Measurements from ENCODE around the gene DDIT3.

Gene DDIT3

GRCh38 chr12:57560516-57560915, 40.2 kb upstream of the DDIT3 start:
- no peak for DNase-seq (ENCODE audit: low read depth)
- no peak overlapping the region for H3K4me3 ChIP-seq (ENCODE audit: low read depth, low read length)
- no peak for TF ChIP-seq MYC (IDR thresholded peaks at IDR 0.05; ENCODE audit: low read depth, low read length)
- no peak for TF ChIP-seq CTCF (IDR thresholded peaks at IDR 0.05; ENCODE audit: low read depth, low read length)
- TF ChIP-seq, protein P1, sequence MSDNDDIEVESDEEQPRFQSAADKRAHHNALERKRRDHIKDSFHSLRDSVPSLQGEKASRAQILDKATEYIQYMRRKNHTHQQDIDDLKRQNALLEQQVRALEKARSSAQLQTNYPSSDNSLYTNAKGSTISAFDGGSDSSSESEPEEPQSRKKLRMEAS (IDR thresholded peaks at IDR 0.05; ENCODE audit: low read depth, low read length) = no peak
- TF ChIP-seq POLR2A (IDR thresholded peaks at IDR 0.05; ENCODE audit: extremely low read depth, insufficient read length) = no peak

DNA sequence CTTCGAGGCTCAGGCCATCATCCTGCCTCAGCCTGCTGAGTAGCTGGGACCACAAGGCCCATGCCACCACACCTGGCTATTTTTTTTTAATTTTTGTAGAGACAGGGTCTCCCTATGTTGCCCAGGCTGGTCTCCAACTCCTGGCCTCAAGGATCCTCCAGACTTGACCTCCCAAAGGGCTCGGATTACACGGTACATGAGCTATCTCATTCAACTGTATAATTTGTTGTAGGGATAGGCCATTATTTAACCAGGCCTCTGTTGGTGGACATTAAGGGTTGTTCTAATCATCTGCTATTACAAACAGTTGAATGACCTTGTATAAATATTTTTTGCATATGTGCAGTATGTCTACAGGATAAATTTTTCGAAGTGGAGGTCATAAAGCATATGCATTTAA, 38.5 kb upstream of the DDIT3 start:
- TF ChIP-seq CTCF (IDR thresholded peaks at IDR 0.05; ENCODE audit: low read depth, low read length) = no peak
- TF ChIP-seq MYC (IDR thresholded peaks at IDR 0.05; ENCODE audit: low read depth, low read length) = no peak
- TF ChIP-seq, protein P1 (IDR thresholded peaks at IDR 0.05; ENCODE audit: low read depth, low read length) = no peak
- TF ChIP-seq POLR2A (IDR thresholded peaks at IDR 0.05; ENCODE audit: extremely low read depth, insufficient read length) = no peak

DNA sequence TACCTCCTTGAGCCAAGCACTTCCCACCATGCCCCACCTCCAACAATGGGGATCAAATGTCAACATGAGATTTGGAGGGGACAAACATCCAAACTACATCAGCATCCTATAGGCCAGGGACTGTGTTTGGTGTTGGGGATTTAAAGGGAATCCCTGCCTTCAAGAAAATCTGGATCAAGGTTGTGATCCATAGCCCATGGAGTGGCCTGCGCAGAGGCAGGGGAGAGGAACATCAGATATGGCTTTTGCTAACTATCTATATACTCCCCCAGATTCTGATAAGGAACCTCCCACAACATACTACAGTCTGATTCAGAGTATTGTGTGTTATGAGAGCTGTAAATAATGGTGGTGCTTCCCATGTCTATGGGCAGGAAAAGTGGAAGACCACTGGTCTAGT, 34.6 kb upstream of the DDIT3 start:
- DNase-seq (ENCODE audit: low read depth) = no peak
- no peak overlapping the region for H3K4me3 ChIP-seq (ENCODE audit: low read depth, low read length)

More for the DNA sequence above, 38.5 kb upstream of the DDIT3 start:
- H3K4me3 ChIP-seq (ENCODE audit: low read depth, low read length) = no peak overlapping the region
- DNase-seq (ENCODE audit: low read depth) = no peak

DNA sequence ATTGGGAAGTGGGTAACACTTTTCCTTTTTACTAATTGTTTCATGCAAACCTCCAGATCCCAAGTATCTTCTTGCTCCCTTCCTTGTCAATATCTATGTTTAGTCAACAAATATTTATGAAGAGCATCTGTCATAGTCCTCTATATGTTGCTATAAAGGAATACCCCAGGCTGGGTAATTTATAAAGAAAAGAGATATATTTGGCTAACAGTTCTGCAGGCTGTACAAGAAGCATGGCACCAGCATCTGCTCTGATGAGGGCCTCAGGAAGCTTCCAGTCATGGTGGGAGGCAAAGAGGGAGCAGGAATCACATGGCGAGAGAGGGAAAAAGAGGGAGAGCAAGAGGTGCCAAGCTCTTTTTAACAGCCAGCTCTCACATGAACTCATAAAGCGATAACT, 34.1 kb upstream of the DDIT3 start:
- no peak for DNase-seq (ENCODE audit: low read depth)
- no peak for TF ChIP-seq CTCF (IDR thresholded peaks at IDR 0.05; ENCODE audit: low read depth, low read length)
- no peak for TF ChIP-seq MYC (IDR thresholded peaks at IDR 0.05; ENCODE audit: low read depth, low read length)
- no peak for TF ChIP-seq POLR2A (IDR thresholded peaks at IDR 0.05; ENCODE audit: extremely low read depth, insufficient read length)
- TF ChIP-seq, protein P1 (IDR thresholded peaks at IDR 0.05; ENCODE audit: low read depth, low read length) = no peak

More for the DNA sequence above, 34.6 kb upstream of the DDIT3 start:
- TF ChIP-seq CTCF (IDR thresholded peaks at IDR 0.05; ENCODE audit: low read depth, low read length) = no peak
- TF ChIP-seq POLR2A (IDR thresholded peaks at IDR 0.05; ENCODE audit: extremely low read depth, insufficient read length) = no peak
- no peak for TF ChIP-seq MYC (IDR thresholded peaks at IDR 0.05; ENCODE audit: low read depth, low read length)
- TF ChIP-seq, protein P1 (IDR thresholded peaks at IDR 0.05; ENCODE audit: low read depth, low read length) = no peak

GRCh38 chr12:57553343-57554202, 33.3 kb upstream of the DDIT3 start:
- TF ChIP-seq MYC (IDR thresholded peaks at IDR 0.05; ENCODE audit: low read depth, low read length) = no peak
- no peak for TF ChIP-seq CTCF (IDR thresholded peaks at IDR 0.05; ENCODE audit: low read depth, low read length)
- no peak for TF ChIP-seq POLR2A (IDR thresholded peaks at IDR 0.05; ENCODE audit: extremely low read depth, insufficient read length)
- TF ChIP-seq, protein P1 (IDR thresholded peaks at IDR 0.05; ENCODE audit: low read depth, low read length) = no peak
- no peak for DNase-seq (ENCODE audit: low read depth)
- no peak overlapping the region for H3K4me3 ChIP-seq (ENCODE audit: low read depth, low read length)

More for the DNA sequence above, 34.1 kb upstream of the DDIT3 start:
- H3K4me3 ChIP-seq (ENCODE audit: low read depth, low read length) = no peak overlapping the region

Data from NB4 (cell line).